WTC11 (cell line): Measurements from ENCODE around the gene PIGU. TPM values are rescaled to one million over a fixed set of nuclear protein-coding genes. Genes with fewer than 3 reads are reported as not detected.

Experiments
- ATAC-seq: fragments of 200-7000 bp; cut with Tn5 transposase; 2 replicates; pipeline ENCODE4 v1.10.0; 2021; ENCODE audit warnings: mild to moderate bottlenecking, moderate library complexity
- CTCF ChIA-PET: fragments of 300-600 bp; sonication (Branson Sonifier 250); formaldehyde crosslinking; loops from one replicate; lab custom pipeline; 2021; ENCODE audit warnings: antibody characterized with exemption; lab: Charles Lee
- POLR2A ChIA-PET: fragments of 350-600 bp; sonication (Branson Sonifier 250); formaldehyde crosslinking; loops from one replicate; lab custom pipeline; 2021; ENCODE audit warnings: antibody characterized with exemption; lab: Charles Lee
- DNase-seq: peaks from one replicate; pipeline ENCODE4 v3.0.0; 2021; ENCODE audit warnings: low spot score
- H3K27ac Mint-ChIP-seq: 2 replicates; pipeline ENCODE4 v1.8.0; 2021; ENCODE audit warnings: mixed read lengths
- H3K27me3 Mint-ChIP-seq: 2 replicates; pipeline ENCODE4 v1.8.0; 2021; ENCODE audit warnings: low read depth, mild to moderate bottlenecking, moderate library complexity, mixed read lengths
- H3K36me3 Mint-ChIP-seq: 2 replicates; pipeline ENCODE4 v1.8.0; 2021; ENCODE audit warnings: mixed read lengths
- H3K4me1 Mint-ChIP-seq: 2 replicates; pipeline ENCODE4 v1.8.0; 2022; ENCODE audit warnings: mixed read lengths
- H3K4me3 Mint-ChIP-seq: 2 replicates; pipeline ENCODE4 v1.8.0; 2021; ENCODE audit warnings: mild to moderate bottlenecking, moderate library complexity, mixed read lengths
- H3K9me3 Mint-ChIP-seq: 2 replicates; pipeline ENCODE4 v1.8.0; 2021; ENCODE audit warnings: mixed read lengths
- EMX1 ChIP-seq: fragments of 250-450 bp; sonication (Bioruptor Pico); IDR thresholded peaks from 2 replicates; pipeline ENCODE4 v1.8.0; 2021; ENCODE audit warnings: mild to moderate bottlenecking
- GABPB1 ChIP-seq: sonication (generic); formaldehyde crosslinking; IDR thresholded peaks from 2 replicates; pipeline ENCODE4 v1.8.1; 2023; ENCODE audit warnings: mild to moderate bottlenecking, missing genetic modification reagents
- NFE2L1 ChIP-seq: sonication (generic); formaldehyde crosslinking; IDR thresholded peaks from 2 replicates; pipeline ENCODE4 v1.8.1; 2023; ENCODE audit warnings: missing genetic modification reagents
- NR3C1 ChIP-seq: sonication (generic); formaldehyde crosslinking; conservative IDR thresholded peaks from 2 replicates; pipeline ENCODE4 v1.8.1; 2023; ENCODE audit warnings: low read depth, mild to moderate bottlenecking, missing genetic modification reagents
- SOX15 ChIP-seq: fragments of 250-450 bp; sonication (Bioruptor Pico); IDR thresholded peaks from 2 replicates; pipeline ENCODE4 v1.9.0; 2021; ENCODE audit warnings: mild to moderate bottlenecking
- total RNA-seq: library from RNA; stranded (reverse); gene quantifications from 3 replicates; pipeline ENCODE4 v1.2.3, GENCODE V29; 2021
- TF ChIP-seq, protein P1 (sequence below): sonication (generic); formaldehyde crosslinking; IDR thresholded peaks from 2 replicates; pipeline ENCODE4 v1.8.0; 2022; ENCODE audit warnings: mild to moderate bottlenecking, missing genetic modification reagents
- TF ChIP-seq, protein P2 (sequence below): sonication (generic); formaldehyde crosslinking; IDR thresholded peaks from 2 replicates; pipeline ENCODE4 v1.8.0; 2023; ENCODE audit warnings: missing genetic modification reagents
- TF ChIP-seq, protein P3 (sequence below): fragments of 250-450 bp; sonication (Bioruptor Pico); IDR thresholded peaks from 2 replicates; pipeline ENCODE4 v2.1.2; 2022; ENCODE audit warnings: mild to moderate bottlenecking, moderate library complexity
- TF ChIP-seq, protein P4 (sequence below): sonication (generic); formaldehyde crosslinking; IDR thresholded peaks from 2 replicates; pipeline ENCODE4 v1.8.1; 2023; ENCODE audit warnings: mild to moderate bottlenecking, moderate library complexity, missing genetic modification reagents
- TF ChIP-seq, protein P5 (sequence below): sonication (generic); formaldehyde crosslinking; IDR thresholded peaks from 2 replicates; pipeline ENCODE4 v1.8.0; 2022; ENCODE audit warnings: missing genetic modification reagents
- TF ChIP-seq, protein P6 (sequence below): sonication (generic); formaldehyde crosslinking; IDR thresholded peaks from 2 replicates; pipeline ENCODE4 v1.8.1; 2022; ENCODE audit warnings: missing genetic modification reagents, borderline replicate concordance
- TF ChIP-seq, protein P7 (sequence below): sonication (generic); formaldehyde crosslinking; IDR thresholded peaks from 2 replicates; pipeline ENCODE4 v1.8.0; 2022; ENCODE audit warnings: mild to moderate bottlenecking, missing genetic modification reagents

PIGU gene
- total RNA-seq, 1 experiment from 2014 or later = 24.8 TPM

DNA sequence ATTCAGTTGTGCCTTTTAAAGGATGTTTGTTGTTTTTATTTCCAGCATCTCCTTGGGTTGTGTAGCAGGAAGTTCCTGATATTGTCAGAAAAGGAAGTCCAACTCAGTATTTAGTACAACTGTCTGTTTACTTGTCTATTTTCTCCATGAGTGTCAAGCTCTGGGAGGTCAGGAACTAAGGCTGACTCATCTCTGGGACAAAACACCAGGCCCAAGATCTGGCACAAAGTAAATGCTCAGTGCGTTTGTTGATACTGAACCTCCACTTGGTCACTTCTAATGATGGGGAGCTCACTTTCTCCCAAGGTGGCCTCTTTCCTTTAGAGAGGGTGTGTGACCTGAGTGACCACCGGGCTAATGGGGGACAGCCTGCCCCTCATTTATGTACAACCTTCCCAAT is 12.6 kb upstream of the PIGU start (continued):
- TF ChIP-seq, protein P1, sequence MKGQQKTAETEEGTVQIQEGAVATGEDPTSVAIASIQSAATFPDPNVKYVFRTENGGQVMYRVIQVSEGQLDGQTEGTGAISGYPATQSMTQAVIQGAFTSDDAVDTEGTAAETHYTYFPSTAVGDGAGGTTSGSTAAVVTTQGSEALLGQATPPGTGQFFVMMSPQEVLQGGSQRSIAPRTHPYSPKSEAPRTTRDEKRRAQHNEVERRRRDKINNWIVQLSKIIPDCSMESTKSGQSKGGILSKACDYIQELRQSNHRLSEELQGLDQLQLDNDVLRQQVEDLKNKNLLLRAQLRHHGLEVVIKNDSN (CRISPR knock-in tag) = no peak
- TF ChIP-seq NR3C1 (CRISPR knock-in tag) = no peak

DNA sequence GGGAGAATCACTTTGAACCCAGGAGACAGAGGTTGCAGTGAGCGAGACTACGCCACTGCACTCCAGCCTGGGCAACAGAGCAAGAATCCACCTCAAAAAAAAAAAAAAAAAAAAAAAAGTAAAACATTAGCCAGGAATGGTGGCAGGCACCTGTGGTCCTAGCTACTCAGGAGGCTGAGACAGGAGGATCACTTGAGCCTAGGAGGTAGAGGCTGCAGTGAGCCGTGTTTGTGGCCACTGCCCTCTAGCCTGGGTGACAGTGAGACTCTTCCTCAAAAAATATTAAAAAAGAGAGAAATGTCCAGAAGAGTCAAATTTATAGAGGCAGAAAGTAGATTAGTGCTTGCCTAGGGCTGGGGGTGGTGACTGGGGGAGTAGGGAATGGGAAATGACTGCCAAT is 6.8 kb upstream of the PIGU start:
- Mint-ChIP-seq H3K4me1 (no peaks in the 10 kb centered on the region), H3K36me3 (no peaks in the 10 kb centered on the region)
- TF ChIP-seq, protein P2, sequence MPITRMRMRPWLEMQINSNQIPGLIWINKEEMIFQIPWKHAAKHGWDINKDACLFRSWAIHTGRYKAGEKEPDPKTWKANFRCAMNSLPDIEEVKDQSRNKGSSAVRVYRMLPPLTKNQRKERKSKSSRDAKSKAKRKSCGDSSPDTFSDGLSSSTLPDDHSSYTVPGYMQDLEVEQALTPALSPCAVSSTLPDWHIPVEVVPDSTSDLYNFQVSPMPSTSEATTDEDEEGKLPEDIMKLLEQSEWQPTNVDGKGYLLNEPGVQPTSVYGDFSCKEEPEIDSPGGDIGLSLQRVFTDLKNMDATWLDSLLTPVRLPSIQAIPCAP (CRISPR knock-in tag) = no peak
- TF ChIP-seq NFE2L1 = no peak
- TF ChIP-seq, protein P3, sequence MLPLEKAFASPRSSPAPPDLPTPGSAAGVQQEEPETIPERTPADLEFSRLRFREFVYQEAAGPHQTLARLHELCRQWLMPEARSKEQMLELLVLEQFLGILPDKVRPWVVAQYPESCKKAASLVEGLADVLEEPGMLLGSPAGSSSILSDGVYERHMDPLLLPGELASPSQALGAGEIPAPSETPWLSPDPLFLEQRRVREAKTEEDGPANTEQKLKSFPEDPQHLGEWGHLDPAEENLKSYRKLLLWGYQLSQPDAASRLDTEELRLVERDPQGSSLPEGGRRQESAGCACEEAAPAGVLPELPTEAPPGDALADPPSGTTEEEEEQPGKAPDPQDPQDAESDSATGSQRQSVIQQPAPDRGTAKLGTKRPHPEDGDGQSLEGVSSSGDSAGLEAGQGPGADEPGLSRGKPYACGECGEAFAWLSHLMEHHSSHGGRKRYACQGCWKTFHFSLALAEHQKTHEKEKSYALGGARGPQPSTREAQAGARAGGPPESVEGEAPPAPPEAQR = no peak
- TF ChIP-seq, all 79 proteins: peak for 0
- ChIA-PET CTCF (interaction anchor here (0.6 kb wide), 1 partner anchor 10 kb away, joined by 3 read pairs; no protein-coding TSS in a partner anchor), POLR2A (interaction anchor here (0.6 kb wide), 1 partner anchor 60 kb away, joined by 6 read pairs; no protein-coding TSS in a partner anchor)
- DNase-seq (no peak), ATAC-seq (no peak)
- no peaks in the 10 kb centered on the region; the same call in 1 of the 2 replicates for H3K27me3 Mint-ChIP-seq
- H3K27ac Mint-ChIP-seq = no peak overlapping the region
- H3K9me3 Mint-ChIP-seq = no peaks in the 10 kb centered on the region
- H3K4me3 Mint-ChIP-seq = no peak overlapping the region

DNA sequence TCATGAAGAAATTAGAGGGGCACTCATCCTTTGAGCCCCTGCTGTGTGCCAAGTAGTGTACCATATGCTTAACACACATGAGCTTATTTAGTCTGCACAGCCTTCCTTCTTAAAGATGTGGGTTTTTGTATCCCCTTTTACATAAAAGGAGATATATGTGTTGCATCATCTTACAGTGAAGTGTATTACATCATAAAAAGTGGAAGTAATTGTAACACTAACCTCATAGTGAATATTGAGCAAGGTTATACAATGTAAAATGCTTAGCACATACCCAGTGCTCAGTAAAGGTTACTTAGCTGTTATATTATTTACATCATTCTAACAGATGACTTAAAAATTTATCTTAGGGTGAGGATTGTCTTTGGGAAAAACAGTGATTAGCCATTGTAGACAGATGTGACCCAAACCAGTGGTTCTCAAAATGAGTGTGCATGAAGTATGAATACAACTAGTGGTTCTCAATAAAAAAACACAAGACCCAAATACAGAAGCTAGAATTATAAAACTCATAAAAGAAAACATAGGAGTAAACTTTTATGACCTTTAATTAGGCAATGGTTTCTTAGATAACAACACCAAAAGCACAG is 3.8 kb upstream of the PIGU start:
- POLR2A ChIA-PET = no interaction called here
- Mint-ChIP-seq H3K4me3 (no peak overlapping the region), H3K4me1 (peaks cover 6% of the 10 kb centered on the region), H3K27me3 (no peaks in the 10 kb centered on the region; the same call in 1 of the 2 replicates), H3K9me3 (no peaks in the 10 kb centered on the region), H3K27ac (no peak overlapping the region), H3K36me3 (no peaks in the 10 kb centered on the region)
- CTCF ChIA-PET = no interaction called here
- ATAC-seq = no peak
- no peak for DNase-seq
- TF ChIP-seq SOX15 (CRISPR knock-in tag) (no peak), GABPB1 (CRISPR knock-in tag) (peak; percentile 92)
- TF ChIP-seq, protein P4, sequence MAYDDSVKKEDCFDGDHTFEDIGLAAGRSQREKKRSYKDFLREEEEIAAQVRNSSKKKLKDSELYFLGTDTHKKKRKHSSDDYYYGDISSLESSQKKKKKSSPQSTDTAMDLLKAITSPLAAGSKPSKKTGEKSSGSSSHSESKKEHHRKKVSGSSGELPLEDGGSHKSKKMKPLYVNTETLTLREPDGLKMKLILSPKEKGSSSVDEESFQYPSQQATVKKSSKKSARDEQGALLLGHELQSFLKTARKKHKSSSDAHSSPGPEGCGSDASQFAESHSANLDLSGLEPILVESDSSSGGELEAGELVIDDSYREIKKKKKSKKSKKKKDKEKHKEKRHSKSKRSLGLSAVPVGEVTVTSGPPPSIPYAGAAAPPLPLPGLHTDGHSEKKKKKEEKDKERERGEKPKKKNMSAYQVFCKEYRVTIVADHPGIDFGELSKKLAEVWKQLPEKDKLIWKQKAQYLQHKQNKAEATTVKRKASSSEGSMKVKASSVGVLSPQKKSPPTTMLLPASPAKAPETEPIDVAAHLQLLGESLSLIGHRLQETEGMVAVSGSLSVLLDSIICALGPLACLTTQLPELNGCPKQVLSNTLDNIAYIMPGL (CRISPR knock-in tag) = no peak

DNA sequence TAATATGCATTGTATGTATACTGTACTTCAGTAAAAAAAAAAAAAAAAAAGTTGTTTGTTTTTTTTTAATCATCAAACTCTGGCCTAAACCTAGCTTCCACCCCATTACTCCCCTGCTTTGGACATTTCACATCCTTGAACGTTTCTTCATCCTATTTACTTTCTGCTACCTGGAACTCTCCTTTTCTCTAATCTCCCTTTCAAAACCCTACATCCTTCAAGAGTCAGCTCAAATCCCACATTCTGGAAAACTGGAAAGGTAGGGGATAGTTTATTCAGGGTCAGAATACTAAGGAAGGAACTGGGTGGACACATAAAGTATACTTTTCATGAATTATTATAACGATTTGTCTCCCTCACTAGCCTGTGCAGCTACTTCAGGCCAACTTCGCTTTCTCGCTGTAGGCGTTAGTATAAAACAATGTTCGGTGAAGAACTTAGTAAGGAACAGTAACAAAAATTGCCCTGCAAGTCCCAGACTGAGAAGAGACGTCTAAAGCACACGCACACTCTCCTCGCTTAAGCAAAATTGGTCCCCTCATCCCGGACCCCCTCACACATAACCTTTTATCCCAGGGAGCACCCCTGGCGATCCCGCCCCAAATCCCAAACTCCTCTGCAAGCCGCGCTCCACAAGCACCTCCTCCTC is 775 bp downstream of the PIGU start:
- POLR2A ChIA-PET = interaction anchor here (0.6 to 1.3 kb wide), 2 partner anchors 21 to 810 kb away, joined by 3 to 4 read pairs; no protein-coding TSS in a partner anchor
- Mint-ChIP-seq H3K4me1 (peaks cover 6% of the 10 kb centered on the region), H3K9me3 (no peaks in the 10 kb centered on the region; the same call in 1 of the 2 replicates), H3K4me3 (peak overlapping the region; percentile 99), H3K27ac (peak overlapping the region; percentile 96), H3K27me3 (no peaks in the 10 kb centered on the region; the same call in 1 of the 2 replicates), H3K36me3 (no peaks in the 10 kb centered on the region)
- TF ChIP-seq EMX1 = no peak
- TF ChIP-seq, protein P5, sequence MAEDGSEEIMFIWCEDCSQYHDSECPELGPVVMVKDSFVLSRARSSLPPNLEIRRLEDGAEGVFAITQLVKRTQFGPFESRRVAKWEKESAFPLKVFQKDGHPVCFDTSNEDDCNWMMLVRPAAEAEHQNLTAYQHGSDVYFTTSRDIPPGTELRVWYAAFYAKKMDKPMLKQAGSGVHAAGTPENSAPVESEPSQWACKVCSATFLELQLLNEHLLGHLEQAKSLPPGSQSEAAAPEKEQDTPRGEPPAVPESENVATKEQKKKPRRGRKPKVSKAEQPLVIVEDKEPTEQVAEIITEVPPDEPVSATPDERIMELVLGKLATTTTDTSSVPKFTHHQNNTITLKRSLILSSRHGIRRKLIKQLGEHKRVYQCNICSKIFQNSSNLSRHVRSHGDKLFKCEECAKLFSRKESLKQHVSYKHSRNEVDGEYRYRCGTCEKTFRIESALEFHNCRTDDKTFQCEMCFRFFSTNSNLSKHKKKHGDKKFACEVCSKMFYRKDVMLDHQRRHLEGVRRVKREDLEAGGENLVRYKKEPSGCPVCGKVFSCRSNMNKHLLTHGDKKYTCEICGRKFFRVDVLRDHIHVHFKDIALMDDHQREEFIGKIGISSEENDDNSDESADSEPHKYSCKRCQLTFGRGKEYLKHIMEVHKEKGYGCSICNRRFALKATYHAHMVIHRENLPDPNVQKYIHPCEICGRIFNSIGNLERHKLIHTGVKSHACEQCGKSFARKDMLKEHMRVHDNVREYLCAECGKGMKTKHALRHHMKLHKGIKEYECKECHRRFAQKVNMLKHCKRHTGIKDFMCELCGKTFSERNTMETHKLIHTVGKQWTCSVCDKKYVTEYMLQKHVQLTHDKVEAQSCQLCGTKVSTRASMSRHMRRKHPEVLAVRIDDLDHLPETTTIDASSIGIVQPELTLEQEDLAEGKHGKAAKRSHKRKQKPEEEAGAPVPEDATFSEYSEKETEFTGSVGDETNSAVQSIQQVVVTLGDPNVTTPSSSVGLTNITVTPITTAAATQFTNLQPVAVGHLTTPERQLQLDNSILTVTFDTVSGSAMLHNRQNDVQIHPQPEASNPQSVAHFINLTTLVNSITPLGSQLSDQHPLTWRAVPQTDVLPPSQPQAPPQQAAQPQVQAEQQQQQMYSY = no peak
- TF ChIP-seq, protein P6, sequence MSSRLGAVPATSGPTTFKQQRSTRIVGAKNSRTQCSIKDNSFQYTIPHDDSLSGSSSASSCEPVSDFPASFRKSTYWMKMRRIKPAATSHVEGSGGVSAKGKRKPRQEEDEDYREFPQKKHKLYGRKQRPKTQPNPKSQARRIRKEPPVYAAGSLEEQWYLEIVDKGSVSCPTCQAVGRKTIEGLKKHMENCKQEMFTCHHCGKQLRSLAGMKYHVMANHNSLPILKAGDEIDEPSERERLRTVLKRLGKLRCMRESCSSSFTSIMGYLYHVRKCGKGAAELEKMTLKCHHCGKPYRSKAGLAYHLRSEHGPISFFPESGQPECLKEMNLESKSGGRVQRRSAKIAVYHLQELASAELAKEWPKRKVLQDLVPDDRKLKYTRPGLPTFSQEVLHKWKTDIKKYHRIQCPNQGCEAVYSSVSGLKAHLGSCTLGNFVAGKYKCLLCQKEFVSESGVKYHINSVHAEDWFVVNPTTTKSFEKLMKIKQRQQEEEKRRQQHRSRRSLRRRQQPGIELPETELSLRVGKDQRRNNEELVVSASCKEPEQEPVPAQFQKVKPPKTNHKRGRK (CRISPR knock-in tag) = no peak
- TF ChIP-seq, protein P7, sequence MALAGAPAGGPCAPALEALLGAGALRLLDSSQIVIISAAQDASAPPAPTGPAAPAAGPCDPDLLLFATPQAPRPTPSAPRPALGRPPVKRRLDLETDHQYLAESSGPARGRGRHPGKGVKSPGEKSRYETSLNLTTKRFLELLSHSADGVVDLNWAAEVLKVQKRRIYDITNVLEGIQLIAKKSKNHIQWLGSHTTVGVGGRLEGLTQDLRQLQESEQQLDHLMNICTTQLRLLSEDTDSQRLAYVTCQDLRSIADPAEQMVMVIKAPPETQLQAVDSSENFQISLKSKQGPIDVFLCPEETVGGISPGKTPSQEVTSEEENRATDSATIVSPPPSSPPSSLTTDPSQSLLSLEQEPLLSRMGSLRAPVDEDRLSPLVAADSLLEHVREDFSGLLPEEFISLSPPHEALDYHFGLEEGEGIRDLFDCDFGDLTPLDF (CRISPR knock-in tag) = no peak
- ATAC-seq (no peak), DNase-seq (no peak)
- CTCF ChIA-PET = interaction anchor here (0.6 to 2.3 kb wide), 6 partner anchors 13 to 845 kb away, joined by 3 to 13 read pairs (median 4); no protein-coding TSS in a partner anchor
